HL-60/S4 (cell line): ENCODE data around the gene SCARB1.
"Not testable (repeated sequence)": the region's sequence is repeated elsewhere in the genome, so short reads cannot be mapped to it uniquely, and the experiment has no call there.

Experiments
- in situ Hi-C: fragments of 300-500 bp; cut with MboI; formaldehyde crosslinking; loops from 2 replicates; pipeline ENCODE4 v1.14.3; 2022; ENCODE audit warnings: low sequenced_read_pairs

SCARB1 gene

GRCh38 chr12:124863416-124864325, at the start of gene SCARB1:
Gene SCARB1 (minus strand): TSS chr12:124863864. CDS start chr12:124863720, 144 bp downstream.
- in situ Hi-C loops, result no loop called here

- in situ Hi-C loops, result not testable (repeated sequence)
Observed at GRCh38 chr12:124912529-124913287, 49.0 kb upstream of the SCARB1 start.

- in situ Hi-C loops, result not testable (repeated sequence)
Observed at GRCh38 chr12:124911521-124911920, 47.9 kb upstream of the SCARB1 start.

GRCh38 chr12:124910561-124911478, 47.2 kb upstream of the SCARB1 start:
- in situ Hi-C loops, result no loop called here

GRCh38 chr12:124909831-124910560, 46.3 kb upstream of the SCARB1 start:
- in situ Hi-C loops, result no loop called here

GRCh38 chr12:124906606-124907261, 43.1 kb upstream of the SCARB1 start:
- in situ Hi-C loops, result no loop called here

- in situ Hi-C loops, result no loop called here
Observed at GRCh38 chr12:124904306-124905098, 40.8 kb upstream of the SCARB1 start.

GRCh38 chr12:124902916-124903315, 39.3 kb upstream of the SCARB1 start:
- in situ Hi-C loops, result no loop called here

GRCh38 chr12:124901003-124901402, 37.3 kb upstream of the SCARB1 start:
- in situ Hi-C loops, result no loop called here

- in situ Hi-C loops, result not testable (repeated sequence)
Observed at GRCh38 chr12:124900345-124900795, 36.7 kb upstream of the SCARB1 start.

- in situ Hi-C loops, result no loop called here
Observed at GRCh38 chr12:124898923-124899294, 35.2 kb upstream of the SCARB1 start.

GRCh38 chr12:124898200-124898922, 34.7 kb upstream of the SCARB1 start:
- in situ Hi-C loops, result no loop called here

GRCh38 chr12:124896461-124896860, 32.8 kb upstream of the SCARB1 start:
- in situ Hi-C loops, result no loop called here

GRCh38 chr12:124893792-124894516, 30.3 kb upstream of the SCARB1 start:
- in situ Hi-C loops, result no loop called here

- in situ Hi-C loops, result no loop called here
Observed at GRCh38 chr12:124888260-124888659, 24.6 kb upstream of the SCARB1 start.

- in situ Hi-C loops, result not testable (repeated sequence)
Observed at GRCh38 chr12:124887766-124888165, 24.1 kb upstream of the SCARB1 start.
